NOMO-1 treated with dmso at 0.1 percent for 144 hours (cell line): ENCODE measurements around the gene TMEM39A.

Source experiments
- DNase-seq: peaks from one replicate; lab custom pipeline; 2025; ENCODE audit not compliant: unreplicated experiment; lab: John Stamatoyannopoulos, UW

TMEM39A gene

DNA sequence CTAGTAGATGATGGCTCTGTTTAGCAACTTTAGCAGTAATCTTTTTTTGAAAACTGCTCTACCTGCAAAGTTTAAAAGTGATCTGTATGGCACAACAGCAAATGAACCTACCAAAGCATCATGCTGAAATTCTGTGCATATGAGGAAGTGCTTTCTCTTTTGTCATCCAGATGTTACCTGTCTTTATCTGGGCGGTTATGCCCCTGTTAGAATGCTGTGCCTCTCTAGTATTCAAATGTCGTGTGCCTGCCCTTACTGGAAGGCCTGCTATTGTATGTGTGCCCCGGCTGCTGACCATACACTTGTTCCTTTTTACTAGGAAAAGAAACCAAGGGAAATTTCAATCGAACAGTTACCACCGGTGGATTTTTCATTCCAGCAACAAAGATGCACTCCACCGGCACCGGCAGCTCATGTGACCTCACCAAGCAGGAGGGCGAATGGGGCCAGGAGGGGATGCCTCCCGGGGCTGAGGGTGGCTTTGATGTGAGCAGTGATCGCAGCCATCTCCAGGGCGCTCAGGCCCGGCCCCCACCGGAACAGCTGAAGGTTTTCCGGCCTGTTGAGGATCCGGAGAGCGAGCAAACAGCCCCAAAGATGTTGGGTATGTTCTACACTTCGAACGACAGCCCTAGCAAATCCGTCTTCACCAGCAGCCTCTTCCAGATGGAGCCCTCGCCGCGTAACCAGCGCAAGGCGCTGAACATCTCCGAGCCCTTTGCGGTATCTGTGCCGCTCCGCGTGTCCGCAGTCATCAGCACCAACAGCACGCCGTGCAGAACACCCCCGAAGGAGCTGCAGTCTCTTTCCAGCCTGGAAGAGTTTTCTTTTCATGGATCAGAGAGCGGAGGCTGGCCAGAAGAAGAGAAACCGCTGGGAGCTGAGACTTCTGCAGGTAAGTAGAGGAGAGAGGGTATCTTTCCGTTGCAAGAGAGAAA is 61.6 kb downstream of the TMEM39A start:
- no peak for DNase-seq

DNA sequence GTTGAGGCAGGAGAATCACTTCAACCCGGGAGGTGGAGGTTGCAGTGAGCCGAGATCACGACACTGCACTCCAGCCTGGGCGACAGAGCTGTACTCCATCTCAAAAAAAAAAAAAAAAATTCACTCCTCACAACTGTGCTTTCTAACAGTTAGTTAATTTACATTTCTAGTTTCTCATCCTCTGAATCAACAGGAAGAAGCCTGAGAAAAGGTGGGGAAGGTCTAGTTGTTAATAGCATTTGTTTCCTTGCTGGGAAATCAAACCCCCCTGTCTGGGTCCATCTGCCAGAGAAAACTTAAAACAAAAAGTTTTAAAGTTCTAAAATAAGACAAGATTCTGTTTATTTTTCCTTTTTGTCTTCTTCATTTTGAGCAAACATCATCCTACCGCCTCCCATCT is 62.3 kb downstream of the TMEM39A start:
- no peak for DNase-seq

DNA sequence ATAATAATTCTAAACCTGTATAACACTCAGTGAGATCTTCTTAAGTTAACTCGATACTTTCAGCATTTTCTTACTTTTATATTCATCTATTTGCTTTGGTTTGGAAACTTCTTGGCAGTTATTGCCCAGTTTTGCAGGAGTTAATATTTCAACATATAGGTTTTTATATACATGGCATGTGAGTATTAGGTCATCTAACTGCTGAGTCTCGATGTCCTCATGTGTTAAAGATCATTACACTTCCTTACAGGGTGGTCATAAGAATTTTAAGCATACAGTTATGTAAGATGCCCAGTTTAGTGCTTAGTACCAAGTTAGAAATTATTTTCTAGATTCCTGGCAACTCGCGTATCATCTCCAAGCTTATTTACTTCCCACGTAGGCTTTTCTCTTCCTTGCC is 62.9 kb downstream of the TMEM39A start:
- DNase-seq, result no peak

DNA sequence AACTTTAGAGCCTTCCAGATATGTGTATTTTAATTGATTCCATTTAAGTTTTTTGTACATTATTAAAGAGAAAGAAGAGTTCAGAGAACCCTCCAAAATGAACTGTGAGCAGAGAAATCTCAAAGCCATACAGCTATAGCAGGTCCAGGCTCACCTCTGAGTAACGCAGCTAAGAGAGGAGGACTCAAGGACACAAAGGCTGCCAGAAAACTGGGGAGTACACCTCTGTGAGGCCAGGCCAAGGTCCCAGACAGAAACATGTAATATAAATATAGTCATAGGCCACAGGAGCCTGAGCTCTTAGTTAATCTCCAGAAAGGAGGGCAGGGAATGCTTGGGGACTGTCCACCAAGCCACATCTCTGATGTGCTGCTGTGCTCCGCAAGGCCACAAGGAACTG is 66.5 kb downstream of the TMEM39A start:
- DNase-seq, result no peak

DNA sequence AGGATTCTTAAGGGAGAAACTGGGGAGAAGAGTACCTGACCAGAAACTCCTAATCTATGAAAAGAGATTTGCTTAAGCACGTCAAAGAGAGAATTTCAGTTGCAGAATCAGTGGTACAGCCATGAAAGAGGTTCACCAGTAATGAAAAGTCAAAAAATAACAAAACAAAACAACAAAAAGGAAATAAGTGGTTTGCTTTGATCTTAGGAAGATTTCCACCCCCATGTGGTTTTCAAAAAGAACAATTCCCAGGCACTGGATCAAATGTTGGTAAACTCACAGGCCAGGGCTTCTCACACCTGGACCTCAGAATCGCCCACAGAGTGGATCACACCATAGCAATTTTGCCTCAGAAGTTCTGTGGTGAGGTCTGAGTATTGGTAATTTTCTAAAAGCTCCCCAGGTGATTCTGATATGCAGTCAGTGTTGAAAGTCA is 67.5 kb downstream of the TMEM39A start:
- no peak for DNase-seq

DNA sequence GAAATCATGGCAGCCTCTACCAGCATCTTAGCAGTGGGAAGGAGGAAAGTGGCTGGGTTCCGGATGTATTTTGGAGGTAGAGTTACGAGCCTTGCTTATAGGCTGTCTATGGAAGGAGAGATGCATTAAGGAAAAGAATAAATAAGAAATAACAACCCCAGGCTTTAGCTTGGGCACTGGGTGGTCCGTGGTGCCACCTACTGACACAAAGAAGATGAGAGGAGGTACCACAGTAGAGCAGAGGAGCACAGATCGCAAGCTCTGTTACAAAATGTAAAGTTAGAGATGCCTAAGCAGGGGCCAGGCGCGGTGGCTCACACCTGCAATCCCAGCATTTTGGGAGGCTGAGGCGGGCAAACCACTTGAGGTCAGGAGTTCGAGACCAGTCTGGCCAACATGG is 74.8 kb downstream of the TMEM39A start:
- no peak for DNase-seq

DNA sequence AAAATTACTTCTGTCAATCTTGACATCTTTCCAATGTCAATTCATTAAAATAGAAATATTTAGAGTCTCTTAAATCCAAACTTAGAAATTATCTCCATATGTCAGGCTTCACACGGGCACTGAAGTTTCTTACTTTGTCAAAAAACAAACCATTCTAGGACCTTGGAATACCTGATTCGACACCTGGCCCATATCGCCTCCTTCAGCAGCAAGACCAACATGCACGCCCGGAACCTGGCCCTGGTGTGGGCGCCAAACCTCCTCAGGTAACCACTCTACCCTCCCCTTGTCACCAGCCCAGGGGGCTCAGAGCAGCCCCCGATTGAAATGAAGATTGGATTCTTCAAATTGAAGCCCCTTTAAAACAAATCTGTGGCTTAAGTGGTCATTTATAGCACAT is 81.3 kb downstream of the TMEM39A start:
- DNase-seq, result no peak

DNA sequence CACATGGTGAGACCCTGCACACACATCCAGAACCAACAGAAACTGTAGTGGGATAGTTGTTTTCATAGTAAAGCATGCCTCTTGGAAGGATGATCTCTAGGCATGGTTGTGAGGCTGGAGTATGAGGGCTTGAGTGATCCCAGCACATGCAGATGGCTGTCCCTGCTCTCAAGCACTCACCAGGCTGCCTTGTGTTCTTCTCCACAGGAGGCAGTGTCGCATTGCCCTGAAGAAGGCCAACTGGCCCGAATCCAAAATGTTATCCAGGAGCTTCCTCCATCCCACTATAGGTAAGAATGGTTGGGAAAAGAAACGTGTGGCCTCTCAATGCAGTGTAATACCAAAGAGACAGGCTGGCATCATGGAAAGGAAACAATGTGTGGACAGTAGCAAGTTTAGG is 82.7 kb downstream of the TMEM39A start:
- no peak for DNase-seq
